Ishikawa (cell line): Measurements from ENCODE around the gene TXNDC5.

Source experiments
- CEBPB ChIP-seq: IDR thresholded peaks from 2 replicates; pipeline ENCODE4 v1.6.1; 2012
- CREB1 ChIP-seq: IDR thresholded peaks from 2 replicates; pipeline ENCODE4 v1.6.1; 2012; ENCODE audit warnings: low read depth
- EGR1 ChIP-seq: IDR thresholded peaks from 2 replicates; pipeline ENCODE4 v1.6.1; 2012
- EP300 ChIP-seq: IDR thresholded peaks from 2 replicates; pipeline ENCODE4 v1.6.1; 2012; ENCODE audit warnings: borderline replicate concordance
- FOXM1 ChIP-seq: IDR thresholded peaks from 2 replicates; pipeline ENCODE4 v1.6.1; 2012; ENCODE audit warnings: low read depth, borderline replicate concordance
- NFIC ChIP-seq: IDR thresholded peaks from 2 replicates; pipeline ENCODE4 v1.6.1; 2012
- RAD21 ChIP-seq: IDR thresholded peaks from 2 replicates; pipeline ENCODE4 v1.6.1; 2012; ENCODE audit warnings: low read depth
- TAF1 ChIP-seq: IDR thresholded peaks from 2 replicates; pipeline ENCODE4 v1.6.1; 2012; ENCODE audit warnings: low read depth, mild to moderate bottlenecking
- TCF12 ChIP-seq: IDR thresholded peaks from 2 replicates; pipeline ENCODE4 v1.6.1; 2012; ENCODE audit warnings: low read depth
- TEAD4 ChIP-seq: IDR thresholded peaks from 2 replicates; pipeline ENCODE4 v1.6.1; 2012
- YY1 ChIP-seq: IDR thresholded peaks from 2 replicates; pipeline ENCODE4 v1.6.1; 2012; ENCODE audit warnings: low read depth
- ZBTB7A ChIP-seq: IDR thresholded peaks from 2 replicates; pipeline ENCODE4 v1.6.1; 2012; ENCODE audit warnings: low read depth
- TF ChIP-seq, protein P1 (sequence below): IDR thresholded peaks from 2 replicates; pipeline ENCODE4 v1.6.1; 2012
- TF ChIP-seq, protein P2 (sequence below): IDR thresholded peaks from 2 replicates; pipeline ENCODE4 v1.6.1; 2012; ENCODE audit warnings: low read depth, mild to moderate bottlenecking
- TF ChIP-seq, protein P3 (sequence below): IDR thresholded peaks from 2 replicates; pipeline ENCODE4 v1.6.1; 2012

Gene TXNDC5

DNA sequence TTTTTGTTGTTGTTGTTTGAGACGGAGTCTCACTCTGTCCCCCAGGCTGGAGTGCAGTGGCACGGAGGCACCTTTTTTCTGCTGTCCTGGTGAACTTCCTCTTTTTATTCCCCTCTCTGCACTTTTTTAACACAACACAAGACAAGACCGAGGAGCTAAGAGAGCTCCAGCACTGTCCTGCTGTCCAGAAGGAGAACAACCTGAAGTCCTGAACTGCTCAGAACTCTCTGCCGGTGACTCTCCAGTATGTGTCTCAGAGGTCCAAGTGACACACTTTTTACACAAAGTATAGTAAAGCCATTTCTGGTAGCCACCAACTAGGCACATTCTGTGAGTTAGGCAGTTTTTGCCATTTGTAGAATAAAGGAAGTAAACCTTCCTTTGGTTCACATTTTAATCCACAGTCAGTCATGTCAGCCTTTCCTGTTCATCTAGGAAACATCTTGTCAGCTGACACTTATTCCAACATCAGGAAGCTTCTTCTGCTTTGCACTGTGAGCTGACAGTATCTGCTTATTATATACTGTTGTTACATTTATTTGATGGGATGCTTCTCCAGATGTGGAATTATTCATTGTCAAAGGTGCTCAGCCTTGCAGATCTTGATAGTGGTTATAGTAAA is 28.1 kb upstream of the TXNDC5 start:
- TF ChIP-seq ZBTB7A (no peak), CEBPB (no peak), TCF12 (no peak), TEAD4 (no peak), CREB1 (no peak), FOXM1 (no peak), RAD21 (no peak), YY1 (no peak), NFIC (no peak), TAF1 (no peak), EP300 (no peak), EGR1 (no peak)
- TF ChIP-seq, protein P1, sequence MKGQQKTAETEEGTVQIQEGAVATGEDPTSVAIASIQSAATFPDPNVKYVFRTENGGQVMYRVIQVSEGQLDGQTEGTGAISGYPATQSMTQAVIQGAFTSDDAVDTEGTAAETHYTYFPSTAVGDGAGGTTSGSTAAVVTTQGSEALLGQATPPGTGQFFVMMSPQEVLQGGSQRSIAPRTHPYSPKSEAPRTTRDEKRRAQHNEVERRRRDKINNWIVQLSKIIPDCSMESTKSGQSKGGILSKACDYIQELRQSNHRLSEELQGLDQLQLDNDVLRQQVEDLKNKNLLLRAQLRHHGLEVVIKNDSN: no peak
- TF ChIP-seq, protein P2, sequence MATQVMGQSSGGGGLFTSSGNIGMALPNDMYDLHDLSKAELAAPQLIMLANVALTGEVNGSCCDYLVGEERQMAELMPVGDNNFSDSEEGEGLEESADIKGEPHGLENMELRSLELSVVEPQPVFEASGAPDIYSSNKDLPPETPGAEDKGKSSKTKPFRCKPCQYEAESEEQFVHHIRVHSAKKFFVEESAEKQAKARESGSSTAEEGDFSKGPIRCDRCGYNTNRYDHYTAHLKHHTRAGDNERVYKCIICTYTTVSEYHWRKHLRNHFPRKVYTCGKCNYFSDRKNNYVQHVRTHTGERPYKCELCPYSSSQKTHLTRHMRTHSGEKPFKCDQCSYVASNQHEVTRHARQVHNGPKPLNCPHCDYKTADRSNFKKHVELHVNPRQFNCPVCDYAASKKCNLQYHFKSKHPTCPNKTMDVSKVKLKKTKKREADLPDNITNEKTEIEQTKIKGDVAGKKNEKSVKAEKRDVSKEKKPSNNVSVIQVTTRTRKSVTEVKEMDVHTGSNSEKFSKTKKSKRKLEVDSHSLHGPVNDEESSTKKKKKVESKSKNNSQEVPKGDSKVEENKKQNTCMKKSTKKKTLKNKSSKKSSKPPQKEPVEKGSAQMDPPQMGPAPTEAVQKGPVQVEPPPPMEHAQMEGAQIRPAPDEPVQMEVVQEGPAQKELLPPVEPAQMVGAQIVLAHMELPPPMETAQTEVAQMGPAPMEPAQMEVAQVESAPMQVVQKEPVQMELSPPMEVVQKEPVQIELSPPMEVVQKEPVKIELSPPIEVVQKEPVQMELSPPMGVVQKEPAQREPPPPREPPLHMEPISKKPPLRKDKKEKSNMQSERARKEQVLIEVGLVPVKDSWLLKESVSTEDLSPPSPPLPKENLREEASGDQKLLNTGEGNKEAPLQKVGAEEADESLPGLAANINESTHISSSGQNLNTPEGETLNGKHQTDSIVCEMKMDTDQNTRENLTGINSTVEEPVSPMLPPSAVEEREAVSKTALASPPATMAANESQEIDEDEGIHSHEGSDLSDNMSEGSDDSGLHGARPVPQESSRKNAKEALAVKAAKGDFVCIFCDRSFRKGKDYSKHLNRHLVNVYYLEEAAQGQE: no peak
- TF ChIP-seq, protein P3, sequence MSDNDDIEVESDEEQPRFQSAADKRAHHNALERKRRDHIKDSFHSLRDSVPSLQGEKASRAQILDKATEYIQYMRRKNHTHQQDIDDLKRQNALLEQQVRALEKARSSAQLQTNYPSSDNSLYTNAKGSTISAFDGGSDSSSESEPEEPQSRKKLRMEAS: no peak

DNA sequence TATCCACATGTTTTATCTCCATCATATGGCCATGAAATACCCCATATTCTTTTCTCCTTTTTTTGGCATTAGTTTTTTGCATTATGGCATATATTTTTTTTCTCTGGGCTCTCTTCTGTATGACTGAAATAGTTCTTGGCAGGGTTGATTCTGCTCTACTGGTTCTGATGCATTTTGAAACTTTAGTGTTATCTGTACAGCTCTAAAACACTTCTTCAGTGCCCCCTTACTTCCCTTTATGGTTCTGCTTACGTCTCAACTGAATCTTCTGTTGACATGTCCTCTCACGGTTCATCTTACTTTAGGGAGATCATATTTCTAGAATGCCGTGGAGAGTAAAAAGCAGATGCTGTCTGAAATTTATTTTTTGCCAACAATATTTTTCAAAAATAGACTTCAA is 23.2 kb upstream of the TXNDC5 start:
- TF ChIP-seq TAF1 (no peak), TCF12 (no peak), RAD21 (no peak), ZBTB7A (no peak), EP300 (no peak), CEBPB (no peak), FOXM1 (no peak), NFIC (no peak), CREB1 (no peak), EGR1 (no peak), TEAD4 (no peak), YY1 (no peak)
- TF ChIP-seq, protein P3: no peak
- TF ChIP-seq, protein P1: no peak
- TF ChIP-seq, protein P2: no peak

DNA sequence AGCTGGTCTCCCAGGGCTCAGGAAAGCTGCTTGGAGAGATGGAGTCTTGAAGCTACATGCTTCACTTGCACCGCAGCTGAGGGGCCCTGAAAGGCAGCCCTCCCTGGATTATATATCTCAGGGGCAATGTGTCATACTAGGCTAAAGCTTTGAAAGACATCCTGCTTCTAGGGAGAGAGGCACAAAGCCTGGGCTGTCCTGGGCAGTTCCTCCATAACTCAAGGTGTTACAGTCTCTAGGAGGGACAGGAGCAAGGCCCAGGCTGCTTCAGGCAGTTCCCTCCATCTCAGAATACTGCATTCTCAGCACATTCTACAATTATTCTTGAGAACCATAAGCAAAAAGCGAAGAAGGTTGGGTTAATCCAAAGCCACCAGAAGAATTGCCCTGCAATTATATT is 22.0 kb upstream of the TXNDC5 start:
- TF ChIP-seq, protein P1: no peak
- TF ChIP-seq TEAD4 (no peak), YY1 (no peak), EP300 (no peak), EGR1 (no peak), CREB1 (no peak), RAD21 (no peak), TAF1 (no peak), FOXM1 (no peak), NFIC (no peak), CEBPB (no peak)
- TF ChIP-seq, protein P2: no peak

DNA sequence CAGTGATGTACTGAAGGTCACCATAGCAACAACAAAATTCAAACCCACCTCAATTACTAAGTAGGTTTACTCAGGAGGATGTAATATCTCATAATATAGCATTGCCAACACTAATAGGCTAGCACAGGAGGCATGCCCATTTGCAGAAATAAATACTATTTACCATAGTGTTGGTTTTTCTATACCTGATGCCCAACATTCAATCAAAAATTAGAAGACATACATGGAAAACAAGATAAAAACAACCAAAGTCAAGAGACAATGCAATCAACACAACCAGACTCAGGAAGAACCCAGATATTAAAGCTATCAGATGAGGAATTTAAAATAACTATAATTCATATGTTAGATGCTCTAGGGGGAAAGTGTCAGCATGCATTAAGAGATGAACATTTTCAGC is 14.3 kb upstream of the TXNDC5 start:
- TF ChIP-seq EP300 (no peak), TCF12 (no peak), TEAD4 (no peak), RAD21 (no peak)
